WERI-Rb-1 (cell line): ENCODE data around the gene DNMT1.
A peak's percentile ranks its signal among the peaks of the same experiment; 100 is the strongest.

Experiments used
- DNase-seq: peaks from one replicate; pipeline ENCODE4 v3.0.0-alpha.2; 2020
- H3K27ac ChIP-seq: fragments of 250-450 bp; sonication (Bioruptor Pico); 2 replicates; pipeline ENCODE4 v1.5.1; 2020; ENCODE audit warnings: mild to moderate bottlenecking, moderate library complexity
- H3K27me3 ChIP-seq: fragments of 250-450 bp; sonication (Bioruptor Pico); 2 replicates; pipeline ENCODE4 v1.5.1; 2021; ENCODE audit warnings: mild to moderate bottlenecking, low read depth, moderate library complexity; ENCODE audit not compliant: insufficient read depth, severe bottlenecking
- H3K36me3 ChIP-seq: fragments of 250-450 bp; sonication (Bioruptor Pico); 2 replicates; pipeline ENCODE4 v1.5.1; 2020; ENCODE audit warnings: mild to moderate bottlenecking, moderate library complexity
- H3K4me3 ChIP-seq: 2 replicates; pipeline ENCODE4 v1.5.1; 2011; ENCODE audit warnings: low read depth, mild to moderate bottlenecking, control low read depth, low read length
- H3K9me3 ChIP-seq: fragments of 250-450 bp; sonication (Bioruptor Pico); 2 replicates; pipeline ENCODE4 v1.5.1; 2021; ENCODE audit warnings: mild to moderate bottlenecking, moderate library complexity; ENCODE audit not compliant: severe bottlenecking
- TF ChIP-seq, protein P1 (sequence below): IDR thresholded peaks from 2 replicates; pipeline ENCODE4 v1.5.1; 2011; ENCODE audit warnings: low read depth, mild to moderate bottlenecking, control low read depth, inconsistent platforms, low read length

The DNMT1 gene

DNA sequence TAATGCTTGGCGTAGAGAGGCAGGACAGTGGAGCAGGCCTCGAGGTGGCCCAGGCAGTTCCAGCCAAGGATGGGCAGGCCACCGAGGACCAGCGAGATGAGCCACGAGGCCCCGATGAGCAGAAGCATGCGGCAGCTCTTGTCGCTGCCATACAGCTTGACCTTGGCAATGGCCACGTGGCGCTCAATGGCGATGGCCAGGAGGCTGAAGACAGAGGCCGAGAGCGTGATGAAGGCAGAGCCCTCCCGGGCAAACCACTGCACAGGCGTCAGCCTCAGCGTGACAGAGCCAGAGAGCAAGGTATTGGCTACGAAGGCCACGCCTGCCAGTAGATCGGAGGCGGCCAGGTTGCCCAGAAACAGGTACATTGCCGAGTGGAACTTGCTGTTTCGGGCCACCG, 29.6 kb upstream of the DNMT1 start:
- Histone ChIP-seq H3K4me3 (no peak overlapping the region), H3K9me3 (no peaks in the 10 kb centered on the region), H3K27ac (no peak overlapping the region), H3K27me3 (no peaks in the 10 kb centered on the region), H3K36me3 (no peaks in the 10 kb centered on the region)
- DNase-seq, result no peak
- TF ChIP-seq, protein P1, sequence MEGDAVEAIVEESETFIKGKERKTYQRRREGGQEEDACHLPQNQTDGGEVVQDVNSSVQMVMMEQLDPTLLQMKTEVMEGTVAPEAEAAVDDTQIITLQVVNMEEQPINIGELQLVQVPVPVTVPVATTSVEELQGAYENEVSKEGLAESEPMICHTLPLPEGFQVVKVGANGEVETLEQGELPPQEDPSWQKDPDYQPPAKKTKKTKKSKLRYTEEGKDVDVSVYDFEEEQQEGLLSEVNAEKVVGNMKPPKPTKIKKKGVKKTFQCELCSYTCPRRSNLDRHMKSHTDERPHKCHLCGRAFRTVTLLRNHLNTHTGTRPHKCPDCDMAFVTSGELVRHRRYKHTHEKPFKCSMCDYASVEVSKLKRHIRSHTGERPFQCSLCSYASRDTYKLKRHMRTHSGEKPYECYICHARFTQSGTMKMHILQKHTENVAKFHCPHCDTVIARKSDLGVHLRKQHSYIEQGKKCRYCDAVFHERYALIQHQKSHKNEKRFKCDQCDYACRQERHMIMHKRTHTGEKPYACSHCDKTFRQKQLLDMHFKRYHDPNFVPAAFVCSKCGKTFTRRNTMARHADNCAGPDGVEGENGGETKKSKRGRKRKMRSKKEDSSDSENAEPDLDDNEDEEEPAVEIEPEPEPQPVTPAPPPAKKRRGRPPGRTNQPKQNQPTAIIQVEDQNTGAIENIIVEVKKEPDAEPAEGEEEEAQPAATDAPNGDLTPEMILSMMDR, result no peak

DNA sequence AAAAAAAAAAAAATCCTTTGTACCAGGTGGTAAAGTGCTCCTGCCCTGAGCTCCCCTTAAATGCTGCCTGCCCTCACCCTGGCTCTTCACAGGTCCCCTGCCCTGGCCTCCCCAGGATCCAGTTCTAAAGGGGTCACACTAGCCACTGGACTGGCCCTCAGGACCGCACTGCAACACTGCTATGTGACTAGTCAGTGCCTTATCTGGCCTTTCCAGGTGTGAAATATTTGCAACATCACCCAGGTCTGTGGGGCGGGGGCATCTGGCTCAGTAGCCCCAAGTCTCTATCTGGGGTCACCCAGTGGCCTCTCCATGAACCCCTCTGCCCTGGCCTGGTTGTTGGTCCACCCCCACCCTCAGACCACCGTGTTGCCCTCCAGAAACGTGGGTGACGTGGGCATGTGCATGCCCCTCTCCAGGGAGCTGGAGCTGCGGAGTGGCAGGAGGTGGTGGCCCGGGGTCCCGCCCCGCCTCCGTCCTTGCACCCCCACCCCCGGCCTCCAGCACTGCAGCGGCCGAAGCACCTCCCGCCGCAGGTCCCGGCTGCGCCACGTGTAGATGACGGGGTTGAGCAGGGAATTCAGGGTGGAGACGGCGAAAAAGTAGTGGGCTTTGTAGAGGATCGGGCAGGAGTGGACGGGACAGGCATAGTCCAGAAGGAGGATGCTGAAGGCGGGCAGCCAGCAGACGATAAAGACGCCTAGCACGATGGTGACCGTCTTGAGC, 28.9 kb upstream of the DNMT1 start:
- TF ChIP-seq, protein P1, result no peak
- Histone ChIP-seq H3K36me3 (no peaks in the 10 kb centered on the region), H3K27me3 (no peaks in the 10 kb centered on the region), H3K27ac (no peak overlapping the region), H3K9me3 (no peaks in the 10 kb centered on the region), H3K4me3 (no peak overlapping the region)
- no peak for DNase-seq

GRCh38 chr19:10222201-10222890, 27.6 kb upstream of the DNMT1 start:
- no peaks in the 10 kb centered on the region for H3K36me3 ChIP-seq
- no peak overlapping the region for H3K27ac ChIP-seq
- no peak overlapping the region for H3K4me3 ChIP-seq

GRCh38 chr19:10220695-10221094, 25.9 kb upstream of the DNMT1 start:
- no peak overlapping the region for H3K27ac ChIP-seq
- no peak overlapping the region for H3K4me3 ChIP-seq
- H3K27me3 ChIP-seq, result no peaks in the 10 kb centered on the region
- DNase-seq, result no peak
- no peaks in the 10 kb centered on the region for H3K36me3 ChIP-seq
- TF ChIP-seq, protein P1, result no peak
- no peaks in the 10 kb centered on the region for H3K9me3 ChIP-seq

More at GRCh38 chr19:10222201-10222890, 27.6 kb upstream of the DNMT1 start:
- DNase-seq, result no peak
- TF ChIP-seq, protein P1, result no peak
- no peaks in the 10 kb centered on the region for H3K27me3 ChIP-seq
- no peaks in the 10 kb centered on the region for H3K9me3 ChIP-seq

- TF ChIP-seq, protein P1, result 0 out of 2 replicates have a peak, but pooled peaks have one; percentile 21
- DNase-seq, result no peak
- no peak overlapping the region for H3K27ac ChIP-seq
- no peaks in the 10 kb centered on the region for H3K27me3 ChIP-seq
- no peak overlapping the region for H3K4me3 ChIP-seq
- H3K36me3 ChIP-seq, result no peaks in the 10 kb centered on the region
- H3K9me3 ChIP-seq, result no peaks in the 10 kb centered on the region
Measured at GRCh38 chr19:10219678-10220077, 24.9 kb upstream of the DNMT1 start.
